ENCODE data around the gene GRIN2A.
A peak's percentile ranks its signal among the peaks of the same experiment; 100 is the strongest.

The GRIN2A gene

DNA sequence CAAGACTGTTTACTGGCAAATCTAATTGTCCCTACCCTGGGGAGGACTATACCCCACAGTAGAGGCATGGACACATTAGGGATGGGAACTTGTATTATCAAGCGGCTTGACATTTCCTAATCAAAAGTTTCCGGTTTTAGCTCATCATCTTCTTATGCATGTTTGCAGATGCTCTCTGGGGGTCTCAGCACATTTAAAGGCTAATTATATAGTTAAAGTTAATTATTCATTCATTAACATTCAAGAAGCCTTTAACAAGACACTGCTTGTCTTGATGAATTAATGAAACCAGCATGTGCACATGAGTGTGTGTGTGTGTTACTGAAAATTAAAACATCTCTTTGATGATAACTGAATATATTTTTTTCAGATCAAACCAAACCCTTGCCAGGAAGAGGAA is 377.1 kb downstream of the GRIN2A start:
- DNase-seq = no peak

DNA sequence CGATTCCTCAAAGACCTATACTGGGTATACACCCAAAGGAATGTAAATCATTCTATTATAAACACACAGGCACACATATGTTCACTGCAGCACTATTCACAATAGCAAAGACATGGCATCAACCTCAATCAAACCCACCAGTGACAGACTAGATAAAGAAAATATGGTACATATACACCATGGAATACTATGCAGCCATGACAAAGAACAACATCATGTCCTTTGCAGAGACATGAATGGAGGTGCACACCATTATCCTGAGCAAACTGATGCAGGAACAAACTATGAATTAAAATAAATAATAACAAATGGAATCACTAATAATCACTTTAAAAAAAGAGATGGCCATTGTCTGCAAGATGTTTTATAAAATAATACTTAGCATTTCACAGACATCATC is 380.1 kb downstream of the GRIN2A start:
- DNase-seq = no peak

GRCh38 chr16:9801651-9802050 is 380.6 kb downstream of the GRIN2A start:
- DNase-seq = no peak

DNA sequence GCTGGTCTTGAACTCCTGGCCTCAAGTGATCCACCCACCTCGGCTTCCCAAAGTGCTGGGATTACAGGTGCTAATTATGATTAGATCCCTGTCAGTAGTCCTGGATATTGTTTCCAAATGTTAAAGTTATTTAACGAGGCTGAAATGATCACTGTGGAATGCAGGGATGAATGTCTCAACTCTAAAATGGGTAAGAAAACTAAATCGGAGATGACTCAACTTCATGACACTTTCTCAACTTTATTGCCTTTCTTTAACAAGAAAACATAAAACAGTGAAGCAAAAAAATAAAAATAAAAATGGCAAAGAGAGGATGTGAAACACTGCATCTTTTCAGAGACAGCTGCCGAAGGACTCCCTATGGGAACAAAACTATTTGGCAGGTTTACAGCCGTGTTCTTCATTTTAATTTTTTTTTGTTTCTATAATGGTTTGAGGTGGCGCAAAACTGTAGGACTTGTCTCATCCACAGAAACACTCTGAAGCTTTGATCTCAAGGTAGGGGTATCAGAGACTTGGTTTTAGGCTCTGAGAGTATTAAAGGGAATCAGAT is 382.0 kb downstream of the GRIN2A start:
- DNase-seq = no peak

GRCh38 chr16:9798952-9799580 is 383.2 kb downstream of the GRIN2A start:
- no peak for DNase-seq

DNA sequence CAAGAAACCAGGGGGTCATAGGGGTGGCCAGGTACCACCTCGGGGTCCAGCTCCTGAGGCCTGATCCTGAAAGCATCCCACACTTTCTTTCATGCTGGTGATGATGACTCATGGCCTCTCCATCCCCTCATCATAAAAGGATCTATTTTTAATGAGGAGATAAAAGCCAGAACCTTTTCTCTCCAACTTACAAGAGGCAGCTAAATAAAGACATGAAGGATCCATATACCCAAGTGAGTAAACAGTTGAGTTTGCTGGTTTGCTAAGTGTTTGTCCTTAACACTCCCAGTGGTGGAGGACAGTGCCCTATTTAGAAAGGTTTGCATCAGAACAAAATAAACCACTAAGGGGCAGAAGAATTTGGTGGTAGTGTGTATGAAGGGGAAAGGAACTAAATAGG is 383.8 kb downstream of the GRIN2A start:
- DNase-seq = no peak

- no peak for DNase-seq
Measured at GRCh38 chr16:9797306-9797705, 384.9 kb downstream of the GRIN2A start.

DNA sequence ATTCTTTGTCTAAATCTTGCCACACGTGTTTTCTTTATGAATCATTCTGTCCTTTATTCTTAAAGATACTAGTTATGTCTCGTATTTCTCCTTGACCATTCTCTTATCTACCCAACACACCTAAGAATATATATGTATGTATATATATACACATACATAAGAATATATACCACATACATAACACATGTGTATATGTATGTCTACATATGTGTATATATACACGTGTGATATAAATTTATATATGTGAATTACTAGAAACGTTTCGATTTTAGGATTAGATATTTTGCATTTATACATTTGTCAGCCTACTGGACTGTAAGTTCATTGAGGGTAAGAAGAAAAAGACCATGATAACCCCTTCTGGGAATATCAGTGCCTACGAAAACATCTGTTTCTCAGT is 388.6 kb downstream of the GRIN2A start:
- no peak for DNase-seq

DNA sequence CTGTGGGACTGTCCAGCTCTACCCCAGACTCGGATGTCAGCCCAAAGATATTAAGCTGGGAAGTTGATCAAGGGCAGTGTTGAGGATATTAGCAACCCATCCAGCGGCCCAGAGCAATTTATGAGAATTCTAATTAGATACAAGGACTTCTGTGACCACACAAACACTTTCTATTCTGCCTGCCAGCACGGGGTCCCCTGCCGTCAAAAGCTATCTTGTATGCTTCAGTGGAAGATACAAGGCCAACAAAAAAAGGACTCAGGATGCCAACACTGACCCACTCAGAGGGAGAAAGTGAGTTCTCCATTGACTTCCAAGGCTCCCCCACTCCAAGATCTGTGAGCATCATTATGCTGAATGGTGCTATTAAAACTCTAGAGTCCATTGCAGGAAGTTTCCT is 390.7 kb downstream of the GRIN2A start:
- no peak for DNase-seq

DNA sequence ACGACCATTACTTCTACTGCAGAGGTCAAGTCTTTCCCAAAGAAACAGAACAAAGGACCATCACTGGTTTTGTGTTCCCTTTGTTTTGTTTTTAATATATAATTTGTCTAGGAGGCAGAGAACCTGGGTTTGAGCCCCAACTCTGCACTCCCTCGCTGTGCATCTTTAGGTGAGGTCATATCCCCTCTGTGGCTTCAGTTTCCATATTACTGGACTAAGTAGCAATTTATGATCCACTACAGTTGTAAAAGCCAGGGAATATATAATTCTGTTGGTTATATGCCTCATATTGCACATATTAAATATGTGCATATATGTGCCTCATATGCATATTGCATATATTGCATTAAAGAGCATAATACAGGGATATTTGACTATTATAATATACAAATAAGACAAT is 392.0 kb downstream of the GRIN2A start:
- no peak for DNase-seq

DNA sequence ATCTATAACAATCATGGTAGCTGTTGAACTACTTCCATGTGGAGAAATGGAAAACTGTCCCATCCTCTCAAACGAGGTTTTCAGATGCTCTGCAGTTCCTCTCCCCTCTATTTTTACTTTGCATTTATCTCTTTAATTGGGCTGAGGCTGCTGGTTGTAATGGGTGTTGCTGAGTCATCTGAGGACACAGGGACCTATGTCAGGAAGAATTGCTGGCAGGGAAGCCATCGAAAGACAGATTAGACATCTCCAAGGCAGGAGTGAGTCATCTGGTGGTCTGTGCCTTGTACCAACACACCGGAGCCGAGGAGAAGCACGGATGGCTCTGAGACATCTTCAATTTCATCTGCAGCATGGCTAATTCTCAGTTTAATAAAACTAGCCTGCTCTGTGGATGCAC is 394.5 kb downstream of the GRIN2A start:
- DNase-seq = no peak

- no peak for DNase-seq
Measured at GRCh38 chr16:9780831-9781230, 401.4 kb downstream of the GRIN2A start.

DNA sequence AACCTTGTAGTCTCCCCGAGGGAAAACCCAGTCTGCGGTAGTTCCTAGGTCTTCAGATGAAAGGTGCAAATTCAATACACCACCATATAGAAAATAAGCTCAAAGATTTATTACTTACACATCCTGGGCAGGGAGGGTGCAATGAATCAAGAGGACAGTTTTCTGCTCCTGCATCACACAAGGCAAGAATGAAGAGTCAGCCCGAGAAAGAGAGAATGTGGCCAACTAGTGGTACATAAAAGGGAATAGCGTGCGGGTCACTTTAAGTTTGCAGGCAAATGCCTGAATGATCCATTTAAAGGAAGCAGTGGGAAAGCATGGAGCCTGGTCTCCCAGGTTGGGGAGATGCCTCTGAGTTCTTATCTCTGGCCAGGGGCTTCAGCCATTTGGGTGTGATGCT is 403.4 kb downstream of the GRIN2A start:
- DNase-seq = no peak

DNA sequence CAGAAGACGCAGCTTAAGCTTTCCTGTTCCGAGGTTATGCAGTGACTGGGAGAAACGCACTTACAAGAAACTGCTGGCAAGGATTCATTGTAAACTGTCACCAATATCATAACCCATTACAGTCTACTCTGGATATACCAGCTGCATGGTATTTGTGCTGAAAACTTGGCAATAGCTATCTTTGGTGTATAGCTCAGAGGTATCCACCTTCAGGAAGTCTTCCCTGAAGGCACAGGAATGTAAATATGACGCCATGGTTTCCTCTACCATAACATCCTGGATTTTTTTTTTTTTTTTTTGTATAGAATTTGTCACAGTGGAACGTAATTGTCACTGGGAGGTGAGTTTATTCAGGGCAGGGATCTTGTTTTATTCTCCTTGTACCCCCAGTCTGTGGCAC is 406.2 kb downstream of the GRIN2A start:
- no peak for DNase-seq

DNA sequence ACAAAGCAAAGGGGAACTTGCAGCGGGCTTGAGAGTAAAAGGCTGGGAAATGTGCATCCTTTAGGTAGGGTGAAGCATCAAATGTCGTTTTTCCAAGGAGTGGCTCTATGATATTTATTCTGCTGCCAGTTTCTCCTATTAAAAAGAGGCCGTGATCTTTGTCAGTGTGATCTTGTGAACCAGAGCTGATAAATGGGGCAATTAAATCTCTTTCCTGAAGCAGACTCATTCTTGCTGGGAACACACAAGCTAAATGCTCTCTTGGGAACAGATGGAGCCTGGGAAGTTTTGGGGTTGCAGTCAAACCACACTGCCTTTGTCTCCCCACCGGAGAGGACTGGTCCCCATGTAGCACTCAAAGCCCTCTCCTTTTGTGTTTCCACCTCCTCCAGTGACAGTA is 408.9 kb downstream of the GRIN2A start:
- DNase-seq = no peak

- no peak for DNase-seq
Measured at GRCh38 chr16:9772526-9773225, 409.6 kb downstream of the GRIN2A start.

GRCh38 chr16:9766891-9767290 is 415.3 kb downstream of the GRIN2A start:
- DNase-seq = no peak

DNA sequence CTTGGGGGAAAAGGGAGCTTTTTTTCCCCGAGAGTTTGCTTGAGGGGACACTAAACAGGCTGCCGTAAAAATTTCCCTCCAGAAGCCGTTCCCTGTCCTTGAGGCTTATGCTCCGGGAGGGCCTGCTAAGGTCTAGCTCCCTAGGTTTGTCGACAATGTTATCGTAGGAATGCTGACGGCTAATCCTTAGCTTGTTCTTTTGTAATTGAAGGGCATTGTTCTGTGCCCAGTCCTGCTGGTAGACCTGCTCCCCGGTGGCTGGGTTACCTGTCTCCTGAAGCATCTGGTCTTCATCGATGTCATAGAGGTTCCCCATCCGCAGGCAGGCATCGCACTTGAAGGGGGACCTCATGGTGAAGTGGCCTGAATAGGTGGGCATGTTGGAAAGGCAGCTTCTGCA is 418.7 kb downstream of the GRIN2A start:
- no peak for DNase-seq

GRCh38 chr16:9761870-9762269 is 420.4 kb downstream of the GRIN2A start:
- no peak for DNase-seq

GRCh38 chr16:9757687-9758086 is 424.5 kb downstream of the GRIN2A start:
- DNase-seq = no peak

DNA sequence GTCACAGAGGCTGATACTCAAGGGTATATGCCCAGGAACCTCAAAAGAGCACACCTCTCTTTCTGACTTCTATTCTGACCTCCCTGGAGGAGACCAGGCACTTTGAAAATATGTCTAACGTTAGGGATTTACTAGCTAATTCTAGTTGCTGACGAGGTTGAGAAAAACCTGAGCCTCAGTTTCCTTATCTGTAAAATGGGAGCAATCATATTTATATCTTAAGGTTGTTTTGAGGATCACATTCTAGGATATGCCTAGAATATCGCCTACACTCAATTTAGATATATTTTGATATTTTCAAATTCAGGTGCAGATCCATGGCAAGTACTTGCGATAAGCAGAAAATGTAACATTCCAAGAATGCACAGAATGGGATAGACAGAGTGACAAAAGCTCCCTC is 425.8 kb downstream of the GRIN2A start:
- no peak for DNase-seq

DNA sequence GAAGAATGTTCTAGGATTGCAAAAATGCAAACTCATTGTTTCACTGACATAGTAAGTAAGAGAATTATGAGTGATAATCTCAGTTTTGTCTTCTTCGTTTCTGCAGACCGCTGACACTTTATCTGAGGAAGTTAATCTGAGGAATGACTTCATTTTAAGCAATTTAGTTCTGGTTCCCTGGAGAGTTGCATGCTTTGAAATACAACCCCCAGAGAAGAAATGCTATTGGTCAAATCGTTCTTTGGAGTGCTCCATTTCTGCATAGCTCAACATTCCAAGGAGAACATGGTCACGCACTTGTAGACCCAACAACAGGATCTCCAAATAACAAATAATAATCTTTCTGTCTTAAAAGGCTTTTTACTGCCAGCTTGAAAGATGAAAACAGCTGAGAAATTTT is 427.1 kb downstream of the GRIN2A start:
- no peak for DNase-seq

DNA sequence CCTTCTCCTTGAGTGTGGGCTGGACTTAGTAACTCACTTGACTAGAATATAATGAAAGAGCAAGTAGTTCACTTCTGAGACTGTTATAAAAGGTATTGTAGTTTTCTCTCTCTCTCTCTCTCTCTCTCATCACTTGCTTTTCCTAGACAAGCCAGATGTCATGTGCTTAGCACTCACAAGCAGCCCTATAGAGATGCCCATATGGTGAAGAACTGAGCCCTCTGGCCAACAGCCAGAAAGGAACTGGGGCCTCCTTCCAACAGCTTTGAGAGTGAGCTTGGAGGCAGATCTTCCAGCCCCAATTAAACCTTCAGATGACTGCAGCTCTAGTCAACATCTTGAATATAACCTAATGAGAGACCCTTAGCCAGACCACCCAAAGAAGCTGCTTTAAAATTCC is 440.5 kb downstream of the GRIN2A start:
- peak; percentile 77 for DNase-seq

DNA sequence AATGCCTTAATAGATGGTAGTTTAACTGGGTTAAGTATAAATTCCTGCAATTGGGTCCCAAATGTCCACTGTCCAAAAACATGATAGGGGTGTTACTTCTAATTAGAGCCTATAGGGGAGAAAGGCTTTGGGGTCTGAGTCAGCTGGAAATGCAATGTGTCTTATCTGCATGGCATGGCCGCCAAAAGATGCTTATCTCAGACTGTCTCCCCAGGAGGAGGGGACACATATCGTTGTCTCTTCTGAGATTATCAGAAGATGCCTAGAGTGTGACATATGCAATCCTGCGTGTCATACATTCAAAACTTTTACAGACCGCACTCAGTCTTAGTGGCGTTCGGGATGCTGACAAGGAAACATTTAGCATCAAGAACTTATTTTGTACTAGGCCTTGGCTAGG is 442.9 kb downstream of the GRIN2A start:
- DNase-seq = no peak

- DNase-seq = no peak
Measured at GRCh38 chr16:9738690-9739089, 443.5 kb downstream of the GRIN2A start.

All from NCI-H524 treated with DMSO at 0.1 percent for 48 hours (cell line).